ENCODE results near the gene FANCE.

FANCE gene, protein sequence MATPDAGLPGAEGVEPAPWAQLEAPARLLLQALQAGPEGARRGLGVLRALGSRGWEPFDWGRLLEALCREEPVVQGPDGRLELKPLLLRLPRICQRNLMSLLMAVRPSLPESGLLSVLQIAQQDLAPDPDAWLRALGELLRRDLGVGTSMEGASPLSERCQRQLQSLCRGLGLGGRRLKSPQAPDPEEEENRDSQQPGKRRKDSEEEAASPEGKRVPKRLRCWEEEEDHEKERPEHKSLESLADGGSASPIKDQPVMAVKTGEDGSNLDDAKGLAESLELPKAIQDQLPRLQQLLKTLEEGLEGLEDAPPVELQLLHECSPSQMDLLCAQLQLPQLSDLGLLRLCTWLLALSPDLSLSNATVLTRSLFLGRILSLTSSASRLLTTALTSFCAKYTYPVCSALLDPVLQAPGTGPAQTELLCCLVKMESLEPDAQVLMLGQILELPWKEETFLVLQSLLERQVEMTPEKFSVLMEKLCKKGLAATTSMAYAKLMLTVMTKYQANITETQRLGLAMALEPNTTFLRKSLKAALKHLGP

DNA sequence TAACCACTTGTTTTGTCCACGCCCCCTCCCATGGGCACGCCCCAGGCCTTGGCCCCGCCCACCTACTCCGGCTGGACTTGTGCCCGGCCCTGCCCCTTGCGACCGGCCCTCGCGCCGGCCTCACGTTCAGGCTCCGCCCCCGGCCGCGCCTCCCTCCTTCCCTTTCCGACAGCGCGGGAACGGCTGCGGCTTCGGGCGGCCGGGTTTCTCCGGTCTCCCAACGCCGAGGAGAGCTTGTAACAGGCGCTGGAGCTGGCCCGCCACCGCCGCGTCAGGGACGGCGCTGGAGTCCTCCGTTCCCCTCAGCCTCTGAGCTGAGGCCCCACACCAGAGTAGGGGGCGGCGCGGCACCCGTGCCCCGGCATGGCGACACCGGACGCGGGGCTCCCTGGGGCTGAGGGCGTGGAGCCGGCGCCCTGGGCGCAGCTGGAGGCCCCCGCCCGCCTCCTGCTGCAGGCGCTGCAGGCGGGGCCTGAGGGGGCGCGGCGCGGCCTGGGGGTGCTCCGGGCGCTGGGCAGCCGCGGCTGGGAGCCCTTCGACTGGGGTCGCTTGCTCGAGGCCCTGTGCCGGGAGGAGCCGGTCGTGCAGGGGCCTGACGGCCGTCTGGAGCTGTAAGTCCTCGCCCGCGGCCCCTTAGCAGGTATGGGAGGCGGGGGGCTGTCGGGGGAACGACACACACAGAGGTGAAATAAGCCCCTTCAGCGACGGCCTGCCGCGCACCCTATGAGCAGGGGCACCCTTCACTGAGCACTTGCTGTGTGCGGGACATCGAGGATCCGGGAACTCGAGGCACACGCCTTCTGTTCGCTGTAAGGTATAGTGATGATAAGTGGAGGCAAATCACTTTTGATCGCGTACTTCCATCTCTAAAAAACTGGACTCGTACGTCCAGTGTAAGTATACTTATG, at the start of gene FANCE:
FANCE (plus strand) TSS at position 156 of the 908 bp plus-strand sequence; CDS start at position 364, 208 bp downstream.
- TF ChIP-seq, protein P1, sequence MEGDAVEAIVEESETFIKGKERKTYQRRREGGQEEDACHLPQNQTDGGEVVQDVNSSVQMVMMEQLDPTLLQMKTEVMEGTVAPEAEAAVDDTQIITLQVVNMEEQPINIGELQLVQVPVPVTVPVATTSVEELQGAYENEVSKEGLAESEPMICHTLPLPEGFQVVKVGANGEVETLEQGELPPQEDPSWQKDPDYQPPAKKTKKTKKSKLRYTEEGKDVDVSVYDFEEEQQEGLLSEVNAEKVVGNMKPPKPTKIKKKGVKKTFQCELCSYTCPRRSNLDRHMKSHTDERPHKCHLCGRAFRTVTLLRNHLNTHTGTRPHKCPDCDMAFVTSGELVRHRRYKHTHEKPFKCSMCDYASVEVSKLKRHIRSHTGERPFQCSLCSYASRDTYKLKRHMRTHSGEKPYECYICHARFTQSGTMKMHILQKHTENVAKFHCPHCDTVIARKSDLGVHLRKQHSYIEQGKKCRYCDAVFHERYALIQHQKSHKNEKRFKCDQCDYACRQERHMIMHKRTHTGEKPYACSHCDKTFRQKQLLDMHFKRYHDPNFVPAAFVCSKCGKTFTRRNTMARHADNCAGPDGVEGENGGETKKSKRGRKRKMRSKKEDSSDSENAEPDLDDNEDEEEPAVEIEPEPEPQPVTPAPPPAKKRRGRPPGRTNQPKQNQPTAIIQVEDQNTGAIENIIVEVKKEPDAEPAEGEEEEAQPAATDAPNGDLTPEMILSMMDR (IDR thresholded peaks at IDR 0.05; ENCODE audit: insufficient read depth, low read length, poor library complexity, severe bottlenecking): no peak
- no peak for TF ChIP-seq EZH2phosphoT487 (conservative IDR thresholded peaks at IDR 0.05; ENCODE audit: low read length)
- H3K4me2 ChIP-seq (ENCODE audit: low read depth, low read length, poor library complexity, severe bottlenecking): peak within 1 kb of the TSS; percentile 62

DNA sequence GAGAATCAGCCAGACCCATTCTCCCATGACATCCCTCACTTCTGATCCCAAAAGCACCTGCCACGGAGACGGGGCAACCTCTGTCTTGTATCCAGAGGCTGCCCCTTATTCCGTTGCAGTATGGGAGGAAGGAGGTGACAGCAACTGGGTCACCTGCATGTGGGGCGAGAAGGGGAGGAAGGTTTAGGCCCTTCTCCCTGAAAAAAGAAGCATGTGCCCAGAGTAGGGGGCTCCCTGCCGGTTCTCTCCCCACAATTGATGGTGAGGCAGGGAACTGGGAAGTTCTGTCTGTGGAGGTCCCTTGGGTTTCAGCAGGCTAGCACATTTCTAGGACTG, 49.3 kb upstream of the FANCE start:
- no peak overlapping the region for H3K4me2 ChIP-seq (ENCODE audit: low read depth, low read length, poor library complexity, severe bottlenecking)
- H2AFZ ChIP-seq (ENCODE audit: low read depth, low read length, severe bottlenecking): no peak overlapping the region
- TF ChIP-seq EZH2phosphoT487 (conservative IDR thresholded peaks at IDR 0.05; ENCODE audit: low read length): no peak
- TF ChIP-seq, protein P1 (IDR thresholded peaks at IDR 0.05; ENCODE audit: insufficient read depth, low read length, poor library complexity, severe bottlenecking): no peak
- H3K36me3 ChIP-seq (ENCODE audit: low read length): no peaks in the 10 kb centered on the region
- no peak overlapping the region for H3K27ac ChIP-seq (ENCODE audit: low read depth, low read length)
- no peaks in the 10 kb centered on the region for H3K9me3 ChIP-seq (ENCODE audit: insufficient read depth, low read length)
- H3K4me3 ChIP-seq (ENCODE audit: insufficient read depth, low read length, poor library complexity, severe bottlenecking): no peak overlapping the region
- no peaks in the 10 kb centered on the region for H3K9me2 ChIP-seq (replicated peaks; ENCODE audit: insufficient read depth, low read length)
- no peaks in the 10 kb centered on the region for H4K20me1 ChIP-seq (ENCODE audit: low read depth, low read length)
- no peaks in the 10 kb centered on the region for H3K79me2 ChIP-seq (ENCODE audit: insufficient read depth, low read length)
- H3K27me3 ChIP-seq (ENCODE audit: low read length): no peaks in the 10 kb centered on the region
- no peak overlapping the region for H3K9ac ChIP-seq (ENCODE audit: low read length)
- H3F3A ChIP-seq (ENCODE audit: insufficient read depth): no peaks in the 10 kb centered on the region

More for the DNA sequence above, at the start of gene FANCE:
- H3K4me3 ChIP-seq (ENCODE audit: insufficient read depth, low read length, poor library complexity, severe bottlenecking): peak within 1 kb of the TSS; percentile 62
- H3K27me3 ChIP-seq (ENCODE audit: low read length): no peaks in the 10 kb centered on the region
- no peaks in the 10 kb centered on the region for H3K9me3 ChIP-seq (ENCODE audit: insufficient read depth, low read length)
- peaks cover 9% of the 10 kb centered on the region; the same call in 1 of the 2 replicates for H3F3A ChIP-seq (ENCODE audit: insufficient read depth)
- peak within 1 kb of the TSS; percentile 33; the same call in 1 of the 2 replicates for H3K27ac ChIP-seq (ENCODE audit: low read depth, low read length)
- H3K9me2 ChIP-seq (replicated peaks; ENCODE audit: insufficient read depth, low read length): no peaks in the 10 kb centered on the region
- peak within 1 kb of the TSS; percentile 75 for H2AFZ ChIP-seq (ENCODE audit: low read depth, low read length, severe bottlenecking)
- 0 out of 2 replicates have a peak, but pooled peaks cover 7% of the 10 kb centered on the region for H4K20me1 ChIP-seq (ENCODE audit: low read depth, low read length)
- H3K79me2 ChIP-seq (ENCODE audit: insufficient read depth, low read length): peaks cover 6% of the 10 kb centered on the region; the same call in 1 of the 2 replicates
- peak within 1 kb of the TSS; percentile 63 for H3K9ac ChIP-seq (ENCODE audit: low read length)
- H3K36me3 ChIP-seq (ENCODE audit: low read length): no peaks in the 10 kb centered on the region

DNA sequence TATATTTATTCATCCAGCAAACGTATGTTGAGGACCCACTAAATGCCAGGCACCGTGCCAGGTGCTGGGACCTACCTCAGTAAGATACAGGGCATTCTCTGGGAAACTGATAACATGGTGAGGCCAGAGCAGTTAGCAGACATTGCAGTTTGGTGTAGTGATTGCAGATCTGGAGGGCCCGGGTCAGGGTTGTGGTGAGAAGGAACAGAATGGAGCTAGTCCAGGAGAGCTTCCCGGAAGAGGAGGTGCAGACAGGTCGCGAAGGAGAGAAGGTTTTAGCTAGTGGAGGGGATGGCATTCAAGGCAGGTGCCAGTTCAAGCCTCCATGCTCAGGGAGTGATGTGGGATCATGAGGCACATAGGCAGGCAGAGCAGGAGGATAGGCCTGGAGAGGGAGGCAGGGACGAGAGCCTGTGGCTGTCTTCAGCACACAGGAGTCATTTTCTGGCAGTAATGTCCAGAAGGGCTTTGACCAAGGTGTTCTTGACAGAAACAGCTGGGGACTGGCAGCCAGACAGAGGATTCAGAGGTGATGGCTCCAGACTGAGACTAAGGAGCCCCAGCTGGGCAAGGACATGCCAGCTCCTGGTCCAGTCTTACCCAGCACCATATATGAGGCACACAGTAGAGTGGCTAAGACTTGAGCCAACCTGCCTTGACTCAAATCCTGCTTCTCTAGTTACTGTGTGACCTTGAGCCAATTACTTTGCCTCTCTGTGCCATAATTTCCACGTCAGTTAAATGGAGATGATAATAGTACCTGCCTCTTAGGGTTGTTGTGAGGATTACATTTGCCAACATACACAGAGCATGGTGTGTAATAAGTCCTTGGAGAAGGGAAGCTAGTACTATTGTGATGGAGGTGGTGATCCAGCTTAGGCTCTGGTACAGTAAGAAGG, 48.3 kb upstream of the FANCE start:
- no peaks in the 10 kb centered on the region for H4K20me1 ChIP-seq (ENCODE audit: low read depth, low read length)
- H3K9ac ChIP-seq (ENCODE audit: low read length): no peak overlapping the region
- H3K4me3 ChIP-seq (ENCODE audit: insufficient read depth, low read length, poor library complexity, severe bottlenecking): no peak overlapping the region
- no peak overlapping the region for H2AFZ ChIP-seq (ENCODE audit: low read depth, low read length, severe bottlenecking)
- no peaks in the 10 kb centered on the region for H3K36me3 ChIP-seq (ENCODE audit: low read length)
- no peak overlapping the region for H3K27ac ChIP-seq (ENCODE audit: low read depth, low read length)
- no peaks in the 10 kb centered on the region for H3K79me2 ChIP-seq (ENCODE audit: insufficient read depth, low read length)
- no peak overlapping the region for H3K4me2 ChIP-seq (ENCODE audit: low read depth, low read length, poor library complexity, severe bottlenecking)
- H3K9me3 ChIP-seq (ENCODE audit: insufficient read depth, low read length): no peaks in the 10 kb centered on the region
- no peaks in the 10 kb centered on the region for H3K27me3 ChIP-seq (ENCODE audit: low read length)
- TF ChIP-seq, protein P1 (IDR thresholded peaks at IDR 0.05; ENCODE audit: insufficient read depth, low read length, poor library complexity, severe bottlenecking): no peak
- TF ChIP-seq EZH2phosphoT487 (conservative IDR thresholded peaks at IDR 0.05; ENCODE audit: low read length): no peak
- no peaks in the 10 kb centered on the region for H3K9me2 ChIP-seq (replicated peaks; ENCODE audit: insufficient read depth, low read length)
- H3F3A ChIP-seq (ENCODE audit: insufficient read depth): no peaks in the 10 kb centered on the region

All from SU-DHL-6 (cell line).